ENCODE data around the gene PSMD8.
"Not testable (repeated sequence)": the region's sequence is repeated elsewhere in the genome, so short reads cannot be mapped to it uniquely, and the experiment has no call there.

Gene PSMD8

GRCh38 chr19:38374332-38375097 is at the start of gene PSMD8:
TSS of gene PSMD8 (plus strand) at chr19:38374571. CDS start at chr19:38374602, 31 bp downstream.
- Mint-ChIP-seq H3K36me3 (peaks cover 56% of the 10 kb centered on the region), H3K27ac (peak within 1 kb of the TSS; percentile 100)
- DNase-seq (ENCODE audit: low spot score in 2 of 2), result peak; percentile 93 to 98

GRCh38 chr19:38326591-38326990 is 47.8 kb upstream of the PSMD8 start:
- Mint-ChIP-seq H3K27ac (no peak overlapping the region), H3K36me3 (peaks cover 52% of the 10 kb centered on the region), H3K4me1 (peaks cover 14% of the 10 kb centered on the region), H3K9me3 (no peaks in the 10 kb centered on the region), H3K4me3 (no peak overlapping the region)
- DNase-seq (ENCODE audit: low spot score in 2 of 2), result no peak
- no peak for ATAC-seq

More at GRCh38 chr19:38374332-38375097, at the start of gene PSMD8:
- H3K9me3 Mint-ChIP-seq, result no peaks in the 10 kb centered on the region
- ATAC-seq, result peak; percentile 97
- H3K4me1 Mint-ChIP-seq, result peaks cover 37% of the 10 kb centered on the region
- peak within 1 kb of the TSS; percentile 100 for H3K4me3 Mint-ChIP-seq

- peaks cover 6% of the 10 kb centered on the region for H3K4me1 Mint-ChIP-seq
- ATAC-seq, result no peak
- H3K27ac Mint-ChIP-seq, result peak overlapping the region; percentile 73
- peaks cover 46% of the 10 kb centered on the region for H3K36me3 Mint-ChIP-seq
- no peaks in the 10 kb centered on the region for H3K9me3 Mint-ChIP-seq
- H3K4me3 Mint-ChIP-seq, result no peak overlapping the region
- no peak for DNase-seq (ENCODE audit: low spot score in 2 of 2)
Measured at GRCh38 chr19:38329651-38330050, 44.7 kb upstream of the PSMD8 start.

- H3K27ac Mint-ChIP-seq, result no peak overlapping the region
- ATAC-seq, result no peak
- peaks cover 14% of the 10 kb centered on the region for H3K4me1 Mint-ChIP-seq
Measured at GRCh38 chr19:38331728-38332127, 42.6 kb upstream of the PSMD8 start.

GRCh38 chr19:38333245-38333644 is 41.1 kb upstream of the PSMD8 start:
- Mint-ChIP-seq H3K4me3 (no peak overlapping the region), H3K4me1 (peaks cover 15% of the 10 kb centered on the region), H3K27ac (peak overlapping the region; percentile 18), H3K9me3 (no peaks in the 10 kb centered on the region), H3K36me3 (peaks cover 30% of the 10 kb centered on the region)
- DNase-seq (ENCODE audit: low spot score in 2 of 2) (no peak), ATAC-seq (no peak)

More at GRCh38 chr19:38331728-38332127, 42.6 kb upstream of the PSMD8 start:
- no peaks in the 10 kb centered on the region for H3K9me3 Mint-ChIP-seq
- H3K4me3 Mint-ChIP-seq, result no peak overlapping the region
- DNase-seq (ENCODE audit: low spot score in 2 of 2), result no peak
- peaks cover 36% of the 10 kb centered on the region for H3K36me3 Mint-ChIP-seq

- ATAC-seq, result peak; percentile 86
- Mint-ChIP-seq H3K27ac (peak overlapping the region; percentile 90), H3K9me3 (no peaks in the 10 kb centered on the region), H3K4me3 (peak overlapping the region; percentile 84), H3K4me1 (peaks cover 23% of the 10 kb centered on the region), H3K36me3 (peaks cover 23% of the 10 kb centered on the region)
- peak; percentile 80 to 97 for DNase-seq (ENCODE audit: low spot score in 2 of 2)
Measured at GRCh38 chr19:38335949-38336637, 38.3 kb upstream of the PSMD8 start.

DNA sequence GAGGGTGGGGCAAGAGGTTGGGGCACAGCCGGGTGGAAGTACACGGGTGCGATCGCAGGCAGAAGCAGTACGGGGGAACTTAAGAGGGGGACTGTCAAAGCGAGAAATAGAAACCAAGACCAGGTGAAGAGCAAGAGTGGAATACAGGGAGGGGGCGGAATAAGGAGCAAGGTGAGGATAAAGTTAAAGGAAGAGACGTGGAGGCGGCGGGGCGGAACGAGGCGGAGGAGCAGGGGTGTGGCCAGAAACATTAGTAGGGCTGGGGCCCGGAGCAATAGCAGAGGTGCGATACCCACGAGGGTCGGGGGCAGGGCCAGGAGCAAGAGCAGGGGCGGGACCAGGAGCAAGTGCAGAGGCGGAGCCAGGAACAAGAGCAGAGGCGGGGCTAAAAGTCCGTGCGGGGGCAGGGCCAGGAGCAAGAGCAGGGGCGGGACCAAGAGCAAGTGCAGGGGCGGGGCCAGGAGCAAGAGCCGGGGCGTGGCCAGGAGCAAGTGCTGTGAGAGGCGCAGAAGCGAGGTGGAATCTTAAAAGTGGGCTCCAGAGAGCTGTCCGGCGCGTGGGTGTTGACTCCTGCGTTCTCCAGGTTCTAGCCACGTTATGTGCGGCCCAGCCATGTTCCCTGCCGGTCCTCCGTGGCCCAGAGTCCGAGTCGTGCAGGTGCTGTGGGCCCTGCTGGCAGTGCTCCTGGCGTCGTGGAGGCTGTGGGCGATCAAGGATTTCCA is 37.6 kb upstream of the PSMD8 start:
- Mint-ChIP-seq H3K4me1 (peaks cover 23% of the 10 kb centered on the region), H3K9me3 (no peaks in the 10 kb centered on the region), H3K4me3 (peak overlapping the region; percentile 84), H3K27ac (peak overlapping the region; percentile 90), H3K36me3 (peaks cover 23% of the 10 kb centered on the region)
- DNase-seq (ENCODE audit: low spot score in 2 of 2), result peak; percentile 86 to 97
- peak; percentile 75 for ATAC-seq

- Mint-ChIP-seq H3K4me3 (peak overlapping the region; percentile 84), H3K27ac (peak overlapping the region; percentile 90), H3K36me3 (peaks cover 23% of the 10 kb centered on the region), H3K9me3 (no peaks in the 10 kb centered on the region), H3K4me1 (peaks cover 23% of the 10 kb centered on the region)
- no peak for DNase-seq (ENCODE audit: low spot score in 2 of 2)
- ATAC-seq, result no peak
Measured at GRCh38 chr19:38337360-38337653, 37.1 kb upstream of the PSMD8 start.

- not testable (repeated sequence) for H3K27ac Mint-ChIP-seq; DNase-seq (ENCODE audit: low spot score in 2 of 2); ATAC-seq; H3K4me3 Mint-ChIP-seq; H3K9me3 Mint-ChIP-seq
- Mint-ChIP-seq H3K4me1 (peaks cover 23% of the 10 kb centered on the region), H3K36me3 (peaks cover 23% of the 10 kb centered on the region)
Measured at GRCh38 chr19:38339011-38339410, 35.4 kb upstream of the PSMD8 start.

DNA sequence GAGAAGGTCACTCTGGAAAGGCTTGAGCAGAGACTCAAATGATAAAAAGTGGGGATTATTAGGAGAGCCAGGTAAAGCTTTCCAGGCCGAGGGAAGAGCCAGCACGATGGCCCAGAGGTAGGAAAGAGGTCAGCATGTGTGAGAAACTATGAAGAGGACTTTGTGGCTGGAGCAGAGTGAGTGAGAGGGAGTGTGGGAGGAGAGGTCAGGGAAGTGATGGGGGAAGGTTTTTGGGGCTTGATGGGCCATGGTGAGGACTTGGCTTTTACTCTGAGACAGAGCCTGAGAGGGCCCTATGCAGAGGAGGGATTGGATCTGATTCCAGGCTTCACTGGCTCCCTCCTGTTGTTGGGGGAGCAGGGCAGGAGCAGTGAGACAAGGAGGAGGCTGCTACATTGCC is 33.4 kb upstream of the PSMD8 start:
- Mint-ChIP-seq H3K27ac (no peak overlapping the region), H3K4me1 (peaks cover 23% of the 10 kb centered on the region), H3K4me3 (no peak overlapping the region), H3K36me3 (peaks cover 20% of the 10 kb centered on the region), H3K9me3 (no peaks in the 10 kb centered on the region)
- no peak for DNase-seq (ENCODE audit: low spot score in 2 of 2)
- no peak for ATAC-seq

DNA sequence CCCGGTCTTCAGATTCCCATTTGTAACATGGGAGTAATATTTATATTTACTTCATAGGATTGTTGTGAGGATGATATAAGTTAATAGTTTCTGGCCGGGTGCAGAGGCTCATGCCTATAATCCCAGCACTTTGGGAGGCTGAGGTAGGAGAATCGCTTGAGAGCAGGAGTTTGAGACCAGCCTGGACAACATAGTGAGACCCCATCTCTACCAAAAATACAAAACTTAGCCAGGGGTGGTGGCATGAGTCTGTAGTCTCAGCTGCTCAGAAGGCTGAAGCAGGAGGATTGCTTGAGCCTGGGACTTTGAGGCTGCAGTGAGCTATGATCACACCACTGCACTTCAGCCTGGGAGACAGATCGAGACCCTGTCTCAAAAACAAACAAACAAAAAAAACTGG is 27.5 kb upstream of the PSMD8 start:
- Mint-ChIP-seq H3K36me3 (no peaks in the 10 kb centered on the region), H3K4me1 (no peaks in the 10 kb centered on the region), H3K27ac (no peak overlapping the region), H3K4me3 (no peak overlapping the region), H3K9me3 (no peaks in the 10 kb centered on the region)
- DNase-seq (ENCODE audit: low spot score in 2 of 2) (no peak), ATAC-seq (no peak)

DNA sequence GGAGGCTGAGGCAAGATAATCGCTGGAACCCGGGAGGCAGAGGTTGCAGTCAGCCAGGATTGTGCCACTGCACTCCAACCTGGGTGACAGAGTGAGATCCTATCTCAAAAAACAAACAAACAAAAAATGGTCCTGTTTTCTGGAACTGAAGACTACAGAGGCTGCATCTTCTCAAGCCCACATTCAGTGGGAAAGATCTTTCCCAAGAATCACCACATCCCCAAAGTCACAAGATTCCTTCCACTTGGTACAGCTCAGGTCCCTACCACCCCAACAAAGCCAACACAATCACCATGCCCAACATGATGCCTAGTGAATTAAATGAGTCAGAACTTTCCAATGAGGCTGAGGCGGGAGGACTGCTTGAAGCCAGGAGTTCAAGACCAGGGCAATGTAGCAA is 23.5 kb upstream of the PSMD8 start:
- Mint-ChIP-seq H3K36me3 (no peaks in the 10 kb centered on the region), H3K4me3 (no peak overlapping the region), H3K4me1 (no peaks in the 10 kb centered on the region), H3K27ac (no peak overlapping the region), H3K9me3 (no peaks in the 10 kb centered on the region)
- ATAC-seq, result no peak
- no peak for DNase-seq (ENCODE audit: low spot score in 2 of 2)

DNA sequence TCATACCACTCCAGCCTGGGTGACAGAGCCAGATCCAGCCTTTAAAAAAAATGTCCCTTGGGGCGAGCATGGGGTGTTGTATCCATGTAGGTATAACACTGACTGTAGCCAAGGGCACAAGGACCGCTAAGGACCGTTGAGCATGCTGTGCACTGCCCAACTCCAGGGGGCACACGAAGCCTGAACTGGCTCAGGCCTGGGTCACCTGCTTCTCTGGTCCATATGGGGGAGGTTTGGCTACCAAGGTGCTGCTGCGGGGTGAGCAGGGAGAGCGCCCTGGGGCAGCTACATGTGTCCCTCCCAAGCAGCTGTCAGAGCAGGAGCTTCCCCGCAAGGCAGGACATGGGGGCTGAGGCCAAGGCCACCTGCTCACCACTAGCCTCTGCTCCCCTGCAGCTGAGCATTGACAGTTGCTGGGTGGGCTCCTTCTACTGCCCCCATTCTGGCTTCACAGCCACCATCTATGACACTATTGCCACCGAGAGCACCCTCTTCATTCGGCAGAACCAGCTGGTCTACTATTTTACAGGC is 22.4 kb upstream of the PSMD8 start:
- DNase-seq (ENCODE audit: low spot score in 2 of 2) (no peak), ATAC-seq (no peak)
- no peaks in the 10 kb centered on the region for H3K36me3 Mint-ChIP-seq
- no peaks in the 10 kb centered on the region for H3K4me1 Mint-ChIP-seq
- no peak overlapping the region for H3K4me3 Mint-ChIP-seq
- no peaks in the 10 kb centered on the region for H3K9me3 Mint-ChIP-seq
- H3K27ac Mint-ChIP-seq, result no peak overlapping the region

GRCh38 chr19:38352611-38353010 is 21.8 kb upstream of the PSMD8 start:
- Mint-ChIP-seq H3K4me3 (no peak overlapping the region), H3K4me1 (no peaks in the 10 kb centered on the region), H3K27ac (no peak overlapping the region), H3K36me3 (no peaks in the 10 kb centered on the region), H3K9me3 (no peaks in the 10 kb centered on the region)
- ATAC-seq, result no peak
- no peak for DNase-seq (ENCODE audit: low spot score in 2 of 2)
